Mucosa of gallbladder (tissue), 1 donor: ENCODE results near the gene HDGFL2. TPM values are rescaled to one million over a fixed set of nuclear protein-coding genes. Genes with fewer than 3 reads are reported as not detected.

Experiments
- DNase-seq: peaks from one replicate; pipeline ENCODE4 v3.0.0-alpha.2; 2020; ENCODE audit warnings: low spot score
- total RNA-seq: library from RNA; stranded (reverse); gene quantifications from one replicate; pipeline ENCODE4 v1.2.1, GENCODE V29; 2021
- donor health status: DM: no; HTN: no; CAD: no.

Gene HDGFL2
- total RNA-seq, 1 donor from 2014 or later: 54.4 TPM

DNA sequence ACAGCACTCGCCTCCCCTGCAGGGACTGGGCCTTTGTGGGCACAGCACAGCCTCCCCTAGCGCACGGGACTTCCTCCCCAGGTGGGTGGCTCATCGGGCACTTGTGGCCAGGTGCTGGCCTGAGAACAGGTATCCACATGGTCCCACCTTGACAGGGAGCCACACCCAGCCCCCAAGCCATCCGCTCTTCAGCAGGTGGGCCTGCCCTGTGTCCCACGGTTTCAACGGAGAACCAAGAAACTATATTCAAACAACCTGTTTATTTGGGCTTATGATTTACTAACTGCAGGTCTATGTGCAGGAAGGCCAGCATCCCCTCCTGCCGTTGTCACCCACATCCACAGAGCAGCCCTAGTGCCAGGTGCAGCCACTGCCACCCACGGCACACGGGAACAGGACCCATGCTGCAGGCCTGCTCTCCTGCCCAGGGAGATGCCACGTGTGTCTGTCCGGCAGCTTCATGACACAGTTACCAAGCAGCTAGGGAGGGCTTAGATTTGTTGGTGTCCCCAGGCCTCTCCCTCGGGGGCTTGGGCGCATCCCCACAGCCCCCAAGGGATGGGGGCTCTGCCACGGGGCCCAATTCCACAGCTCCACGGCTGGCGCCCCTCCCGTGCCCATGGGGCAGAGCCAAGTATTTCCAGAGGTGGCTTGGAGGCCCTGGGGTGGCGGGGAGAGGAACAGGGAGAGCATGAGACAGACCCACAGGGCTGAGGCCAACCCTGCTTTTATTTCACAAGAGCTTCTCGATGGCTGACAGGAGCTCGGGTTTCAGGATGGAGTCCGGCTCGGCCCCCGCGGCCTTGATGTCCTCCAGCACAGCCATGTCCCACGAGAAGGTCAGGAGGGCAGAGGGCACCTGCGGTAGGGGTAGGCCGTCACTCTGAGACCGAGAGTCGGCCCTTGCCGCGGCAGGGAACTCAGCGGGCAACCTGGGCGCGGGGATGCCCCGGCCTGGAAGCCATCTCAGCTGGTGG, 27.0 kb upstream of the HDGFL2 start:
- DNase-seq: no peak

DNA sequence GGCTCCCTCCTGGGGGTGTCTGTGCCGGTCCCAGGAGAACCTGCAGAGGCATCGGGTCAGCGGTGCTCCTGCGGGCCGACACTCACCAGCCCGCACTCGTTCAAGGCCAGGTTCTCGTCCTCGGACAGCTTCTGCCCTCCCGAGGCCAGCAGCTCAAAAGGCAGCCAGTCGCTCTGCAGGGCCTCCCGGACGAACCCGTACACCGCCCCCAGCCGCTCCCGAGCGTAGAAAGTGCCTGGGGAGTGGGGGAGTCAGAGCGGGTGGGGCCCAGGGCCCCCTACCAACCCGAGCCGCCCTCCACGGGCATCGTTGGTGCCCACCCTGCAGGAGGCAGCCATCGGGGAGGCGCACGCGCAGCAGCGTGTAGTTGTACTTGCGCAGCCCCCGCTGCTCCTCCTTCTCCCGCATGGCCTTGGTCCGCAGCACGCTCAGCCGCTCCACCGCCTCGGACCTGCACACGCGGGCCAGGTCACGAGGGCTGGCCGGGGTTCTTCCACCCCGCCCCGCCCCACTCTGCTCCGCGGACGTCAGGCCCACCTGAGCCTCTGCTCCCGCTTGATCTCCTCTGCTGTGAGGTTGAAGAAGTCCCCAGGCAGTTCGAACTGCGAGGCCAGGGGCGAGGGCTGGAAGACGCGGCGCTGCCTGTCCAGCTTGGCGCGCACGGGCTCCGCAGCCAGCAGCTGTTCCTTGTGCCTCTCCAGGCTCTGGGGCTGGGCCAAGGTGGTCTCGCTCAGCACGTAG, 26.0 kb upstream of the HDGFL2 start:
- no peak for DNase-seq

DNA sequence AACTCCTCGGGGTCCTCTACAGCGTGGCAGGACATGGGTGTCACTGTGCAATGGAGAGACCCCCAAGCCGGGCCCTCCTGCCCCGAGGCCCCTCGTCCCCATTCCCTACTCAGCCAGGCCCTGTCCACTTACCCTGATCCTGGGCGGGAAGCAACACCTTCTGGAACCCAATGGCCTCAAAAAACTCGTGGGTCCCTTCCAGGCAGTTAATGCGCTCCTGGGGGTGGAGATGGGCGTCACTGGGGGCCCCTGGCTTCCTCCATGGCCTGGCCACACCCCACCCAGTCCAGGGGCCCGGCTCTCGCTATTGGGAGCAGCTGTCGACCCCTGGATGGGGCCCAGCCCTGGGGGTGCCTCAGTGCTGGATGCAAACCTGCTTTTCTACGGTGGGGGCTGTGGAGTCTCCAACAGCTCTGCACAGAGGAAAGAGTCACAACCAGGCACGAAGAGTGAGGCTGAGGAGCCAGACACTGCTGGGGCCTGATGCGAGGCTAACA, 25.3 kb upstream of the HDGFL2 start:
- no peak for DNase-seq

DNA sequence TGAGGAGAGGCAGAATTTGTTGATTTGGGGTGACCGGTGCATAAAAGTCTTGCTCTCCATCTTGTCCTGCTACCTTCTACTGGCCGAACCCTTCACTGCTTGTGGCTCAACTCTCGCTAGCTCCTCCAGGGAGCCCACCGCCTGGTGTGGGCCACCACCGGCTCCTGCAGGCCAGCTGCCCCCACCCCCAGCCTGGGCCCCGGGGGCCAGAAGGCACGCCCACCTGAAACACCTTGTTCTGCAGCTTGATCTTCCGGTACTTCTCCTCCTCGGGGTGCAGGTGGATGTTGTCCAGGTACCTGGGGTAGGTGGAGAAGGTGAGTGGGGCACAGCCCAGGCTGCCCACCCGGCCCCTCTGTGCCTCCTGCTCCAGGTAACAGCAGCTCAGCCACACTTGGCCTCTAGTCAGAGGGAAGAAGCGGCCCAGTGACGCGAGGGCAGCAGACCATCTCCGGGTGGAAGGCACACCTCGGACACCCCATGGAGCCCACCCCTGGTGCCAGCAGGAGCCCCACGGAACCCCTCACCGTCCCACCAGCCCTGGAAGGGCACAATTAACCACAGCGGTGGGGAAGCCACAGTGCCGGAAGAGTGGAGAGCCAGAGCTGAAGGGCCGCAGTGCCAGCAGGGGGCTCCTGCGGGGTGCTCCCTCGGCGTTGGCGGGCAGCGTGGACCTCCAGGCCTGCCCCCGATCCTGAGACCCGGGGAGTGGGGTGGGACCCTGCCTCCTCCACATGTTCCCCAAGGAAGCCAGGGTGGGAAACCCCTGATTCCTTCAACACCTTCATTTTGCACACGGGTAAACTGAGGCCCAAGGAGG, 24.6 kb upstream of the HDGFL2 start:
- no peak for DNase-seq

DNA sequence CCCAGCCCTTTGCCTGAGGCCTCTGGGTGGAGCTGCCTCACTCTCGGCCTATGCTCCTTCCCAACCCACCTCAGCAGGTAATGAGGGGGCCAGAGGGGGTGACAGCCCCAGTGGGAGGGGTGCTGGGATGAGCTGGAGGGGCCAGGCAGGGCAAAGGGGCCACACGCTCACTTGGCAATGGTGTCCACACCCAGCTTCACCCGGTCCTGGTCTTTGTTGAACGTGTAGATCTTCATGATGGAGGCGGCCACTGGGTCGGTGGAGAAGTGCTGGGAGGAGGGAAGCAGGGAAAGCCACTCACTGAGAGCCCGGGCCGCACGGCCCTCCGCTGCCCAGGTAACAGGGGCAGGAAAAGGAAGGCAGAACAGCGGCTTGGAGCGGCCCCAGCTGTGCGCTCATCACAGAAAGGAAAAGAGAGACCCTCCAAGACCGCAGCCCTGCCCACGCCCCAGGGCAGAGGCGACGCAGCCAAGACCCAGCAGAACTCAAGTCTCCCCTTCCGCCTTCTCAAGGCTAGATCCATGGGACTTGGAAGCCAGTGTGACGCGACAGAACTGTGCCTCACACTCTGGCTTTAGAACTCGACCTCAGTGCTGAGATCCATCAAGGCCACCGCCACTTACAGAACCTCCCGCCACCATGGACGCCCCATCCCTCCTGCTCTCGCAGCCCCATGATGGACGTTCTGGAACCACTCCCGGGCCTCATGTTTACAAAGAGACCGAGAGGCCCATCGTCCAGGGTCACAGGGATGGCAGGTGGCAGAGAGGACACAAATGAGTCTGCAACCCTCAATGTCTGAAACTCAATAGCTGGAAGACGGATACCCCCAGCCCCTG, 23.7 kb upstream of the HDGFL2 start:
- DNase-seq: no peak

DNA sequence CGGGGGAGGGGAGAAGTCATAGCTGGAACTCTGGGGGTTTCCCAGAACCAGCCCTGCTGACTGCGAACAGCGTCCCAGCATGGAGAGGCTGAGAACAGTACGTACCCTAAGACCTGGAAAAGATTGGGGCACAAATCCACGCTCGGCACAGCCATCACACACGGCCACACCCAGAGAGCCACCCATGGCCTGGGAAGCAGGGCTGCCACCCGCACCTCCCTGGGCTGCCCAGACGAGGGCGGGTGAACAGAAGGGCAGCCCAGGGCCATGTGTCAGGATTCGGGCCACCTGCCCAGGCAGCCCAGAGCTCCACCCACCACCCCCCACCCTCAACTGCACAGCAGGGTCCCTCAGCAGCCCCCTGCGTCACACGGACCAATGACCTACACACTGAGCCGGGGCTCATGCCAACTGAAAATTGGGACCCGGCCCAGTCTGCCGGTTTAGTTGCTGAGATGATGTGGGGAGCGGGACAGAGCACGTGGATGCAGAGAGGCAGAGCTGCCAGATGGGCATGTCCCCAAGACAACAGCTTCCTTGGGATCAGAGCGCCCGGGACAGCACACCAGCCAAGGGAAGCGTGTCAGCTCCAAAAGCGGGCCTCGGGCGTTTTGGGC, 23.0 kb upstream of the HDGFL2 start:
- DNase-seq: peak; percentile 53

DNA sequence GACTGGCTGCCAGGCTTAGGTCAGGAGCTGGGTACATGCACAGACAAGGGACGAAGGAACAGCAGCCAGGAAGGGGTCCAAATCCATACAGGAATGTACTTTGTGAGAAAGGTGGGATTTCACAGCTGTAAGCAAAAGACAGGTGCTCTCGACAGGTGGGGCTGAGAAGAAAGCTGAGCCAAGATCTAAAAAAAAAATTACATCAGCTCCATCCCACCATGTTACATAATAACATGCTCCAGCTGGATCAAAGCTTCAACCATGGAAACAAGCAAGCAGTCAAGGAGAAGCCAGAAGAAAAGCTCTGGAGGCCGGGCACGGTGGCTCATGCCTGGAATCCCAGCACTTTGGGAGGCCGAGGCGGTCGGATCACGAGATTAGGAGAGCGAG, 22.5 kb upstream of the HDGFL2 start:
- DNase-seq: no peak

DNA sequence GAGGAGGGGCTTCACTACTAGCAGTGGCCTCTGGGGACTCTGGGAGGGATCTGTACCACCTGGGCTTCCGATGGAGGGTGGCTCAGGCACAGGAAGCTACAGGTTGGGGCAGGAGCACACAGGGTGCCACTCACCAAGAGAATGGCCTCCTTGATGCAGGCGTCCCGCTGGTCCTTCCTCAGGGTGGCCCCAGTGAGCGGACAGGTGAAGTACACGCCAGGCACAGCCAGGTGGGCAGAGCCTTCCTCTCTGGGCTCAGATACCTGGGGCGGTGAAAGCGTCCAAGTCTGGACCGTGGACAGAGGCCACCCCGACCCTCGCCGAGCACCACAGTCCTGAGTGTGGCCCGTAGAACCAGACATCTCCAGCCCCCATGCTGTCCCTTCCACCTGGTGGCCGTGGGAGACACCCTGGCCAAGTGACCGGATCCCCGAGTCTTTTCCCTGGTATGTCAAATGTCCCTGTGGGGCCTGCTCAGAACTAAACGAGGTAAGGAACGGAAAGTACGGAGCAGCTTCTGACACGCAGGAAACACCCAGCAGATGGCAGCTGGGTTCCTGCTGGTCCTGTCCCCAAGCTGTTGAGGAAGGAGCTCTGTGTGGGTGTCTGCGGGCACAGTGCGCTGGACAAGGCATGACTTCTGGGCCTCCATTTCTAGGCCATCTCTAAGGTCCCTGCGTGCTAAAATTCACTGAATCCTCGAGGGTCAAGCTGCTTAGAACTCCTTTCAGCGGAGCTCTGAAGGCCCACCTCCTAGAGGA, 19.7 kb upstream of the HDGFL2 start:
- DNase-seq: no peak

DNA sequence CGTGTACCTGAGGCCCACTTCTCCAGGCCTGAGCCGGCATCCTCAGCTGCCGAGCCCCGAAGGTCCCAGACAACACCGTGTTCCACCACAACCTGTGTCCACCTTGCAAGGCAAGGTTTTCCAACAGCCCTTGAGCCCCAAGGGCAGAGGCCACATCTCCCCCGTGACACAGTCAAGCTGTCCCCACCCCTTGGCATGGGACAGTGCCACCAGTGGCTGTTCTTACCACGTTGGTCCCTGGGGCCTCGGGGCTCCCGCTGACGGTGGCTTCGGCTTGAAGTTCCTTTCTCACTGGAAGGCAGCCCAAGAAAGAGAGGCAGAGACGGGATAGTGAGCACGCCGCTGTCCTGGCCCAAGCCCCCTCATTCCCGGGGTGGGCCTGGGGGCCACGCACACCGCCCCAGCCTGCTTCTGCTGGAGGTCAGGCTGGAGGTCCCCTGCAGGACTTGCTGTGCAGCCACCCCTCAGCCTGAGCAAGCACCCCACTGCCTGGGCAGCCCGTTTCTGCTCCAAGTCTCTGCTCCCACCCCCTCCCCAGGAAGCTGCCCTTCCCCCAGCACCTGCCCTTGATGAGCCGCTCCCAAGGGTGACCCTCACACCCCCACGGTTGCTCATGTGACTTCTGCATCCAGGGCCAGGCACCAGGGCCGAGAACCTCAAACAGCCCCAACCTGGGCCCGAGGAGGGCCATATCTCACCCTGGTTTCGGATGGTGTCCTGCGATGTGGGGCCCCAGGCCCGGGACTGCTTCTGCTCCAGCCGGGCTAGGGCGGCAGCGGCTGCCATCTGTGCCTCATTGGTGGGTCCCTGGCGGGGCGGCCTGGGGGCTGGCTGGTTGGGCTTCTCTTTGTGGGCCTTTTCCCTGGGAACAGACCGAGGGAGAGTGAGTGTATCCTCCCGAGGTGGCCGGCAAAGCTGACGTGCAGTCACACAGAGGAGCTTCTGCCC, 18.6 kb upstream of the HDGFL2 start:
- no peak for DNase-seq

DNA sequence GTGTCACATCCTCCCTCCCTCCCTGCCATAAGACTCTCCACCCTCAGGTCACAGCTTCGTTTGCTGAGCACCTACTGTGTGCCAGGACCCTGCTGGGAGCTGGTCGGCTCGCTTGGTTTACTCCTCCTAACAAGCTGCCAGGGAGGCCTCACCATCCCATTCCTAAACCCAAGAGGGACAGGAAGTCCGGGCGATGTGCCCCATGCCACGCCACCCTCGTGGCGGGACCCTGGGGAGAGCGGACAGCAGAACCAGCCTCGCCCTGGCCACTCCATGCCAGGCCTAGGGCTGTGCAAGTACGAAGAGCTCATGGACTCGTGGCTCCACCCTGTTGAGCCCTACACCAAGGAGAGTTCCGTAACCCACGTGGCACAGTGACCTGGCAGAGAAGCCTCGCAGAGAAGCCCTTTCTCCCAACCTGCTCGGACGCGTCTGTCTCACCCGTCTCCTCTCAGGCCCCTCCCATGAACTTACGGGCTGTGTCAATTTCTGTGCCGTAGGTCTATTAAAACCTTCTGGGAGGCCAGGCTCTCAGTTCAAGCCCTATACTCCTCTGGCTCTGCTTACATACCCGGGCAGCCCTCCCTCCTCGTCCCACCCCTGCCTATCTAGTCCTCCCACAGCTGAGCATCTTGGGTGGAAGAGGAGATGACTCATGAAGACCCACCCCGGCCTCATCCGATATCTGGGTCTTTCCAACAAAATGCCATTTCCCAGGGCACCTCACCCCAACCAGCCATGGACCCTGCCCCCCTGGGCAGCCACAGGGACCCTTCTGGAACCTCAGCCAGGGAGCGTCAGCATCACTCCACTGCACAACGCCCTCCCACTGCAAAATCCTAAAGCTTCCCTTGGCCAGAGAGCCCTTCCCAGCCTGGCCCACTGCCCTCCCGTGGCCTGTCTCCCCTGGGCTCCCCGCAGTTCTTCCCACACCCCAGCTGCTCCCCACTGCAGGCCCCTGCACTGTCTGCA, 17.1 kb upstream of the HDGFL2 start:
- no peak for DNase-seq

DNA sequence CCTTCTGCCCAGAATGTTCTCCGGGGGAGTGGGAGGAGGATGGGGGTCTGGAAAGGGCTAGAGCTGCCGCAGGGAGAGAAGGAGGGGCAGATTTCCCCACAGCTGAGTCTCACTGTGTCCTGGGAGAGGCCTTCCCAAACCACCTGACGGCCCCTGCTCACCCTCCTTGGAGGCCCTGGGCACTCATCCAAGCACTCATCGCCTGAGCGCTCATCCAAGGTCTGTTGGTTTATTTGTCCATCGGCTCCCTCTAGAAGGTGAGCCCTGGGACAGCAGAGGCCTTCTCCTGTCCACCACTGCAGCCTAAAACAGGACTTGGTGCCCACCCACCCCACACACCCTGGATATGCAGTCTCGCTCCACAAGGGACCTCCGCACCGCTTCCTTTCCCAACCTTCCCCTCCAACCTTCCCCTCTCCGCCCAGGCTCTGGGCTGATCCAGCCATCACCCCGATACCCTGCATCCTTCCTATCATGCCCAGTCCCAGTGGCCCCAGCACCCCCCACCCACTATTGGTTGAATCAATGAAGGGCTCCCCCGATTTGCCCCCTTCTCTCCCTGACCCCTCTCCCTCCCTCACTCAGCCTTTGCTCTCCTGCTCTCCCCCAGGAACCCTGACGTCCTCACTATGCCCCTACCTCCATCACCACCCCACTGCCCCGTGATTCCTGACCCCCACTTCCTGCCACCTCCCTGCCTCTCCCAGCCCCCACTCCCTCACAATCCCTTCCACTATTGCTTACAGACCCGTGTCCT, 16.2 kb upstream of the HDGFL2 start:
- DNase-seq: no peak

DNA sequence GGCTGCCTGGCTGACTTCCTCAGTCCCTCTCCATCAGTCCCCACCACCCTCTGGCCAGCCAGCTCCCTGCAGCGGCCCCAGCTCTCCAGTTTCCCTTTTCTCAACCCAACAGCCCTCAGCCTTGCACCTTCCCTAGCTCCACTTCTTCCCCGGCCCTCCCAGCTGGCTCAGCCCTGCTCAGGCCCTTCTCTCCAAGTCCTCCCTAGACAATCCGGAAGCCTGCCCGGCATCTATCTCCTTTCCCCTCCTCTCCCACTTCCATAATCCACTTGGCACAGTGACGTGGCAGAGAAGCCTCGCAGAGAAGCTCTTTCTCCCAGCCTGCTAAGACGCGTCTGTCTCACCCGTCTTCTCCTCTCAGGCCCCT, 15.6 kb upstream of the HDGFL2 start:
- no peak for DNase-seq

DNA sequence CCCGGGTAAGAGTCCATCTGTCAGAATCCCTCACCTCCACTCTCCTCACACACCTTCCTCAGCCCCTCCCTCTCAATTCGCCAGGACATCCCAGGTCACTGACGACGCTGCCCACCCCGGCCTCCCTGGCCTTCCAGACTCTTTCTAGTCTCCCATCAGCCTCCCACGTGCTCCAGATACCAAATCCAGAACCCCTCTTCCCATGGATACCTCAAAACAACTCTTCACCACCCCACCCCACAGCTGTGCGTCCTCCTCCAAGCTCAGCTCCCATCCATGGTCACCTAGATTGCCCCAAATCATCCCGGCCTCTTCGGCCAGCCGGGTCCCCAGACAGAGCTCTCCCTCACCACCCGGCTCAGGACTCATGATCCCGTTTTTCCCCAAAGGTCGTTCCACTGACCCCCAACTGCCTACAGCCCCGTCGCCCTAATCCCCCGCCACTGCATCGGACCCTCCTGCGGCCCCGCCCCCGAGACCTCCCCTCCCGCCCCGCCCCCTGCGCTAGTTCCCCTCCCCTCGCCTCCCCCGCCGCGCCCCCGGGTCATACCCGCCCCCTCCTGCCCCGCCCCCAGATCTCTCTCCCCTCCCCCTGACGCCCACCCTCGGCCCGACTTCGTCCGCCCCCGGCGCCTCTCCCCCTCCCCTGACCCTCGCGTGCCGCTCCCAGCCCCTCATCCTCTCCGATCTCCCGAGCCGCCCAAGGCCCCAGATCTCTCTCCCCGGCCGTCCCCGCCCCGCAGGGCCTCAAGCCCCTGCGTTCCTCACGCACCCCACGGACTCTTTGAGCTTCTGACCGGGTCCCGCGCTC, 15.0 kb upstream of the HDGFL2 start:
- DNase-seq: no peak

DNA sequence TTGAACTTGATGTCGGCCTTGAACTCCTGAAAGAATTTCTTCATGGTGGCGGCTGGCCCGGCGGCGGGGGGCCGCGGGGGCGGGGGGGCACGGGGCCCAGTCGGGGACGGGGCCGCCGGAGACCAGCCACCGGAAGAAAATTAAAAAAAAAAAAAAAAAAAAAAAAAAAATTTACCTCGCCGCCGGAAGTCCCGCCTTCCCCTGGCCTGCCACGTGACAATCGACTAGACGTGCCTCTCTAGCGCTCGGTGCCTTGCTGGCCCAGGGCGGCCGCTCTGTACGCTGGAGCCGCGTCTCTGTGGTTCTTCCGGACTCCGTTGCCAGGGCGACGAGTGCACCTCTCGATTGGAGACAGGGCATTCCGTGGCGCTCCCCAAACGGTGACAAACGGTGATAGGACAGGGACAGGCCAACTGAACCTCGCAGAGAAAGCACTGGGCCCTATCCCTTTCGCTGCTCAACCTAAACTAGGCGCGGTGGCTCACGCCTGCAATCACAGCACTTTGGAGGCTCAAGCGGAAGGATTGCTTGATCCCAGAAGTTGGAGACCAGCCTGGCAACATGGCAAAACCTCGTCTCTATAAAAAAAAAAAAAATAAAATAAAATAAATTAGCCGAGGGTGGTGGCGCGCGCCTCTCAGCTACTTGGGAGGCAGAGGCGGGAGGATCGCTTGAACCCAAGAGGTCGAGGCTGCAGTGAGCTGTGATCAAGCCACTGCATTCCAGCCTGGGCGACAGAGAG, 14.3 kb upstream of the HDGFL2 start, which contains the start of gene UBXN6:
UBXN6 (minus strand) TSS at position 141 of the 742 bp plus-strand sequence; CDS start at position 44, 97 bp downstream.
- peak; percentile 99 for DNase-seq
